OCI-LY1 (cell line): Measurements from ENCODE around the gene CARMIL1.
"Not testable (repeated sequence)": the region's sequence is repeated elsewhere in the genome, so short reads cannot be mapped to it uniquely, and the experiment has no call there.

Source experiments
- H2AFZ ChIP-seq: fragments of 200-600 bp; sonication (generic), shearing (Covaris generic); 2 replicates; pipeline ENCODE4 v1.6.0; 2014; ENCODE audit warnings: antibody characterized with exemption, mild to moderate bottlenecking, low read length
- H3F3A ChIP-seq: fragments of 200-600 bp; sonication (generic), shearing (Covaris generic); 2 replicates; pipeline ENCODE4 v1.6.0; 2014; ENCODE audit warnings: mild to moderate bottlenecking, antibody characterized with exemption, low read length, moderate library complexity; ENCODE audit not compliant: insufficient read depth
- H3K27ac ChIP-seq: fragments of 200-600 bp; sonication (generic); 2 replicates; pipeline ENCODE4 v1.5.1; 2014; ENCODE audit warnings: low read length, mixed run types, mild to moderate bottlenecking, low read depth; ENCODE audit not compliant: poor library complexity, severe bottlenecking
- H3K27me3 ChIP-seq: fragments of 200-600 bp; sonication (generic); 2 replicates; pipeline ENCODE4 v1.6.0; 2014; ENCODE audit warnings: antibody characterized with exemption, mild to moderate bottlenecking, low read length, moderate library complexity; ENCODE audit not compliant: insufficient read depth
- H3K36me3 ChIP-seq: fragments of 200-600 bp; sonication (generic); 2 replicates; pipeline ENCODE4 v1.6.1; 2014; ENCODE audit warnings: mild to moderate bottlenecking, antibody characterized with exemption, low read length, moderate library complexity, mixed read lengths; ENCODE audit not compliant: insufficient read depth
- H3K4me1 ChIP-seq: fragments of 200-600 bp; sonication (generic); 2 replicates; pipeline ENCODE4 v1.5.1; 2014; ENCODE audit warnings: mild to moderate bottlenecking, low read length, moderate library complexity; ENCODE audit not compliant: insufficient read depth, severe bottlenecking
- H3K4me2 ChIP-seq: fragments of 200-600 bp; sonication (generic), shearing (Covaris generic); 2 replicates; pipeline ENCODE4 v1.6.1; 2014; ENCODE audit warnings: low read length
- H3K4me3 ChIP-seq: fragments of 200-600 bp; sonication (generic); 2 replicates; pipeline ENCODE4 v1.5.1; 2014; ENCODE audit warnings: low read length, low read depth, mild to moderate bottlenecking, mixed read lengths; ENCODE audit not compliant: poor library complexity, severe bottlenecking
- H3K79me2 ChIP-seq: fragments of 200-600 bp; shearing (Covaris generic); 2 replicates; pipeline ENCODE4 v1.6.1; 2016; ENCODE audit warnings: mixed run types, low read length, mixed read lengths; ENCODE audit not compliant: insufficient read depth
- H3K9ac ChIP-seq: fragments of 200-600 bp; sonication (generic), shearing (Covaris generic); 2 replicates; pipeline ENCODE4 v1.6.1; 2014; ENCODE audit warnings: mild to moderate bottlenecking, low read length, mixed read lengths
- H3K9me2 ChIP-seq: fragments of 200-600 bp; sonication (generic), shearing (Covaris generic); 2 replicates; pipeline ENCODE4 v1.6.1; 2014; ENCODE audit warnings: low read depth, mild to moderate bottlenecking, low read length, mixed read lengths
- H3K9me3 ChIP-seq: fragments of 200-600 bp; shearing (Covaris generic); 2 replicates; pipeline ENCODE4 v1.6.1; 2014; ENCODE audit warnings: low read length, mixed read lengths
- H4K20me1 ChIP-seq: fragments of 200-600 bp; sonication (generic), shearing (Covaris generic); 2 replicates; pipeline ENCODE4 v1.6.0; 2016; ENCODE audit warnings: mild to moderate bottlenecking, low read length; ENCODE audit not compliant: insufficient read depth
- CTCF ChIP-seq: fragments of 200-600 bp; sonication (generic), shearing (Covaris generic); IDR thresholded peaks from 2 replicates; pipeline ENCODE4 v1.5.1; 2017; ENCODE audit warnings: mild to moderate bottlenecking, antibody characterized with exemption, low read length, moderate library complexity, mixed read lengths
- EZH2 ChIP-seq: fragments of 200-600 bp; sonication (generic), shearing (Covaris generic); IDR thresholded peaks from 2 replicates; pipeline ENCODE4 v1.8.0; 2017; ENCODE audit warnings: borderline replicate concordance, mixed run types, mild to moderate bottlenecking, antibody characterized with exemption, low read length, moderate library complexity, mixed read lengths

Gene CARMIL1

GRCh38 chr6:25377664-25378063 is 98.5 kb downstream of the CARMIL1 start:
- Histone ChIP-seq H3K27ac (peak overlapping the region; percentile 84), H3K4me2 (peak overlapping the region; percentile 60), H3K9me2 (no peaks in the 10 kb centered on the region)

GRCh38 chr6:25381077-25381476 is 101.9 kb downstream of the CARMIL1 start:
- Histone ChIP-seq H3K9ac (no peak overlapping the region), H3K4me3 (no peak overlapping the region), H3F3A (no peaks in the 10 kb centered on the region), H3K36me3 (no peaks in the 10 kb centered on the region), H3K27ac (peak overlapping the region; percentile 62), H3K4me1 (peaks cover 87% of the 10 kb centered on the region), H3K4me2 (no peak overlapping the region), H4K20me1 (no peaks in the 10 kb centered on the region), H3K9me2 (no peaks in the 10 kb centered on the region), H3K27me3 (no peaks in the 10 kb centered on the region), H2AFZ (no peak overlapping the region), H3K79me2 (peaks cover 42% of the 10 kb centered on the region), H3K9me3 (no peaks in the 10 kb centered on the region)
- TF ChIP-seq EZH2 (no peak), CTCF (no peak)

More at GRCh38 chr6:25377664-25378063, 98.5 kb downstream of the CARMIL1 start:
- H3K4me1 ChIP-seq: peaks cover 61% of the 10 kb centered on the region
- no peaks in the 10 kb centered on the region for H3F3A ChIP-seq
- peak overlapping the region; percentile 47 for H3K4me3 ChIP-seq
- peak overlapping the region; percentile 35; the same call in 1 of the 2 replicates for H3K9ac ChIP-seq
- H3K9me3 ChIP-seq: no peaks in the 10 kb centered on the region
- H3K27me3 ChIP-seq: no peaks in the 10 kb centered on the region
- TF ChIP-seq EZH2 (no peak), CTCF (peak; percentile 71)
- H3K79me2 ChIP-seq: peaks cover 45% of the 10 kb centered on the region
- H4K20me1 ChIP-seq: no peaks in the 10 kb centered on the region
- no peak overlapping the region for H2AFZ ChIP-seq
- H3K36me3 ChIP-seq: no peaks in the 10 kb centered on the region

- not testable (repeated sequence) for H3K4me2 ChIP-seq, H3K9ac ChIP-seq, H3K9me2 ChIP-seq, H3K27me3 ChIP-seq, H2AFZ ChIP-seq, H3K9me3 ChIP-seq, H3K27ac ChIP-seq, H3K4me3 ChIP-seq, H3K36me3 ChIP-seq, H4K20me1 ChIP-seq, H3F3A ChIP-seq
- Histone ChIP-seq H3K4me1 (peaks cover 87% of the 10 kb centered on the region), H3K79me2 (peaks cover 36% of the 10 kb centered on the region)
Observed at GRCh38 chr6:25382476-25382875, 103.3 kb downstream of the CARMIL1 start.

- Histone ChIP-seq H3K27me3 (no peaks in the 10 kb centered on the region), H3K4me1 (peaks cover 87% of the 10 kb centered on the region), H3K36me3 (no peaks in the 10 kb centered on the region), H3K27ac (peak overlapping the region; percentile 99), H3K4me3 (peak overlapping the region; percentile 12), H2AFZ (no peak overlapping the region), H3K9me3 (no peaks in the 10 kb centered on the region), H3K4me2 (peak overlapping the region; percentile 51), H4K20me1 (no peaks in the 10 kb centered on the region), H3K9me2 (no peaks in the 10 kb centered on the region), H3F3A (peaks cover 21% of the 10 kb centered on the region), H3K79me2 (peaks cover 36% of the 10 kb centered on the region), H3K9ac (peak overlapping the region; percentile 44)
- TF ChIP-seq EZH2: no peak
- no peak for TF ChIP-seq CTCF
Observed at GRCh38 chr6:25384234-25384633, 105.1 kb downstream of the CARMIL1 start.
